ENCODE data around the gene CNTN2. TPM values are rescaled to one million over a fixed set of nuclear protein-coding genes. Genes with fewer than 3 reads are reported as not detected.

Gene CNTN2
- total RNA-seq, 1 donor from 2014 or later = 0.58 TPM

- no peak overlapping the region for H3K27ac ChIP-seq (replicated peaks)
- no peaks in the 10 kb centered on the region for H3K9me3 ChIP-seq (replicated peaks)
- no peak for DNase-seq
- no peaks in the 10 kb centered on the region for H3K36me3 ChIP-seq
- peaks cover 11% of the 10 kb centered on the region for H3K4me1 ChIP-seq
- no peak overlapping the region for H3K4me3 ChIP-seq
- H3K27me3 ChIP-seq (ENCODE audit: low read depth) = peaks cover 5% of the 10 kb centered on the region
- TF ChIP-seq, protein P1, sequence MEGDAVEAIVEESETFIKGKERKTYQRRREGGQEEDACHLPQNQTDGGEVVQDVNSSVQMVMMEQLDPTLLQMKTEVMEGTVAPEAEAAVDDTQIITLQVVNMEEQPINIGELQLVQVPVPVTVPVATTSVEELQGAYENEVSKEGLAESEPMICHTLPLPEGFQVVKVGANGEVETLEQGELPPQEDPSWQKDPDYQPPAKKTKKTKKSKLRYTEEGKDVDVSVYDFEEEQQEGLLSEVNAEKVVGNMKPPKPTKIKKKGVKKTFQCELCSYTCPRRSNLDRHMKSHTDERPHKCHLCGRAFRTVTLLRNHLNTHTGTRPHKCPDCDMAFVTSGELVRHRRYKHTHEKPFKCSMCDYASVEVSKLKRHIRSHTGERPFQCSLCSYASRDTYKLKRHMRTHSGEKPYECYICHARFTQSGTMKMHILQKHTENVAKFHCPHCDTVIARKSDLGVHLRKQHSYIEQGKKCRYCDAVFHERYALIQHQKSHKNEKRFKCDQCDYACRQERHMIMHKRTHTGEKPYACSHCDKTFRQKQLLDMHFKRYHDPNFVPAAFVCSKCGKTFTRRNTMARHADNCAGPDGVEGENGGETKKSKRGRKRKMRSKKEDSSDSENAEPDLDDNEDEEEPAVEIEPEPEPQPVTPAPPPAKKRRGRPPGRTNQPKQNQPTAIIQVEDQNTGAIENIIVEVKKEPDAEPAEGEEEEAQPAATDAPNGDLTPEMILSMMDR (IDR thresholded peaks at IDR 0.05; ENCODE audit: borderline replicate concordance) = no peak
- intact Hi-C loops (cut with micrococcal nuclease) = no loop called here
These were observed 21.8 kb downstream of the CNTN2 start for GRCh38 chr1:205064741-205065316.

GRCh38 chr1:205065666-205066065 is 22.7 kb downstream of the CNTN2 start:
- intact Hi-C loops (cut with micrococcal nuclease) = no loop called here
- Histone ChIP-seq H3K27me3 (ENCODE audit: low read depth) (peaks cover 5% of the 10 kb centered on the region), H3K4me3 (no peak overlapping the region), H3K4me1 (peaks cover 11% of the 10 kb centered on the region), H3K36me3 (no peaks in the 10 kb centered on the region), H3K9me3 (replicated peaks) (no peaks in the 10 kb centered on the region), H3K27ac (replicated peaks) (no peak overlapping the region)
- DNase-seq = no peak
- TF ChIP-seq, protein P1 (IDR thresholded peaks at IDR 0.05; ENCODE audit: borderline replicate concordance) = no peak

DNA sequence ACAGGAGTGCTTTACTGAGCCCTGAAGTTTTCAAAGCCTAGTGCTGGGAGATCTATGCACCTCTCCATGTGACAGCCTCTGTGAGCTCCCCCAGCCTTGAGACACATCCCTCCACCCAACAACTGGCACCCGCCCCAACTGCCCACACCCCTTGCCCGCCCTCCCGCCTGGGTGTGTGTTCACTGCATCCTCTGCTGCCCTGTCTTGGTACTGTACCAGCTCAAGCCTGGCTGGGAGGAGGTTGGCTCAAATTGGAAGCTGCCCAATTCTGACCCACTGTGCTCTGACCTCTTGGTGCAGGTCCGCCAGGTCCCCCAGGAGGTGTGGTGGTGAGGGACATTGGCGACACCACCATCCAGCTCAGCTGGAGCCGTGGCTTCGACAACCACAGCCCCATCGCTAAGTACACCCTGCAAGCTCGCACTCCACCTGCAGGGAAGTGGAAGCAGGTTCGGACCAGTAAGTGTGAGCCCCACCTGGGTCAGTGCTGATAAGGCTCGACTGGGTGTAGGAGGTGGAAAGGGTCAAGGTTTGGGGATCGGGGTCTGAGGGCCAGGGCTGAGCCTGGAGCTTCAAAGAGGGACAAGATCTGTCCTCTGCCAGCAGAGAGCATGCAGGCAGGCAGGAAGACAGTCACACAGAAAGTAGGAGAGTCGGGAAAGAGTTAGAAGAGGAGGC is 23.3 kb downstream of the CNTN2 start:
- TF ChIP-seq, protein P1 (IDR thresholded peaks at IDR 0.05; ENCODE audit: borderline replicate concordance) = peak; percentile 12
- H3K4me1 ChIP-seq = peaks cover 11% of the 10 kb centered on the region
- no peak overlapping the region for H3K4me3 ChIP-seq
- intact Hi-C loops (cut with micrococcal nuclease) = no loop called here
- no peak overlapping the region for H3K27ac ChIP-seq (replicated peaks)
- DNase-seq = no peak
- H3K27me3 ChIP-seq (ENCODE audit: low read depth) = peaks cover 5% of the 10 kb centered on the region
- no peaks in the 10 kb centered on the region for H3K9me3 ChIP-seq (replicated peaks)
- H3K36me3 ChIP-seq = no peaks in the 10 kb centered on the region

DNA sequence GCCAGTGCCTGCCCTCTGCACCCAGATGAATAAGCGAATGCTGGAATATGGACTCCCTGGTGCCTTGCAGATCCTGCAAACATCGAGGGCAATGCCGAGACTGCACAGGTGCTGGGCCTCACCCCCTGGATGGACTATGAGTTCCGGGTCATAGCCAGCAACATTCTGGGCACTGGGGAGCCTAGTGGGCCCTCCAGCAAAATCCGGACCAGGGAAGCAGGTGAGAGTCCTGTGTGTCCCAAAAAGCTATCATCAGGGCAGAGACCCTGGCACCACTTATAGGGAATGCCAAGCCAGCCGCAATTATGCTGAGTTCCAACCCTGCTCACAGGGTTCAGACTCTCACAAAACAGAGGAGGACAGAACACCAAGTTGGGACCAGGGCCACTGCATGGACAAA is 24.0 kb downstream of the CNTN2 start:
- intact Hi-C loops (cut with micrococcal nuclease) = no loop called here
- no peaks in the 10 kb centered on the region for H3K9me3 ChIP-seq (replicated peaks)
- no peak for DNase-seq
- TF ChIP-seq, protein P1 (IDR thresholded peaks at IDR 0.05; ENCODE audit: borderline replicate concordance) = no peak
- H3K27me3 ChIP-seq (ENCODE audit: low read depth) = peaks cover 5% of the 10 kb centered on the region
- peaks cover 7% of the 10 kb centered on the region for H3K4me1 ChIP-seq
- H3K4me3 ChIP-seq = no peak overlapping the region
- no peak overlapping the region for H3K27ac ChIP-seq (replicated peaks)
- H3K36me3 ChIP-seq = no peaks in the 10 kb centered on the region

- no peaks in the 10 kb centered on the region for H3K9me3 ChIP-seq (replicated peaks)
- no peak for DNase-seq
- intact Hi-C loops (cut with micrococcal nuclease) = no loop called here
- TF ChIP-seq, protein P1 (IDR thresholded peaks at IDR 0.05; ENCODE audit: borderline replicate concordance) = no peak
- peaks cover 5% of the 10 kb centered on the region for H3K27me3 ChIP-seq (ENCODE audit: low read depth)
- peaks cover 7% of the 10 kb centered on the region for H3K4me1 ChIP-seq
- no peak overlapping the region for H3K27ac ChIP-seq (replicated peaks)
- H3K36me3 ChIP-seq = no peaks in the 10 kb centered on the region
- no peak overlapping the region for H3K4me3 ChIP-seq
These were observed 25.0 kb downstream of the CNTN2 start for GRCh38 chr1:205068001-205068400.
